Activated T-cell treated with anti-CD3 and anti-CD28 coated beads, Interleukin-2, amount 50 U/mL, for 72 hours (primary cell): Measurements from ENCODE around the gene FNDC7. TPM values are rescaled to one million over a fixed set of nuclear protein-coding genes. Genes with fewer than 3 reads are reported as not detected.
"Not testable (repeated sequence)": the region's sequence is repeated elsewhere in the genome, so short reads cannot be mapped to it uniquely, and the experiment has no call there.

Experiments
- ATAC-seq, 2 donors: fragments of 150-1000 bp; cut with Tn5 transposase; replicated peaks in 1 of 2; 2 replicates each; pipeline ENCODE4 v1.10.0; 2021; ENCODE audit warnings: moderate library complexity in 2 of 2, mild to moderate bottlenecking in 1 of 2
- DNase-seq, 2 donors: peaks; one replicate each; pipeline ENCODE4 v3.0.0; 2021 to 2022; ENCODE audit warnings: mixed read lengths in 1 of 2
- H3K27ac Mint-ChIP-seq: one replicate; pipeline ENCODE4 v1.8.0; 2022; ENCODE audit warnings: mild to moderate bottlenecking, moderate library complexity, mixed read lengths
- H3K27me3 Mint-ChIP-seq: one replicate; pipeline ENCODE4 v1.8.0; 2022; ENCODE audit warnings: low read depth, mixed read lengths
- H3K36me3 Mint-ChIP-seq, 2 donors: one replicate each; pipeline ENCODE4 v1.8.0; 2022; ENCODE audit warnings: mixed read lengths in 2 of 2, mild to moderate bottlenecking in 1 of 2; ENCODE audit not compliant: insufficient read depth in 2 of 2
- H3K4me1 Mint-ChIP-seq: one replicate; pipeline ENCODE4 v1.8.0; 2022; ENCODE audit warnings: low read depth, mixed read lengths
- H3K4me3 Mint-ChIP-seq, 2 donors: one replicate each; pipeline ENCODE4 v1.8.0; 2022; ENCODE audit warnings: mild to moderate bottlenecking in 2 of 2, mixed read lengths in 2 of 2, moderate library complexity in 2 of 2
- H3K9me3 Mint-ChIP-seq, 2 donors: one replicate each; pipeline ENCODE4 v1.8.0; 2022; ENCODE audit warnings: mixed read lengths in 2 of 2
- total RNA-seq, 2 donors: library from RNA; stranded (reverse); gene quantifications; one replicate each; pipeline ENCODE4 v1.2.3, GENCODE V29; 2022

FNDC7 gene
- total RNA-seq, result under 1 TPM; 0.14 to 0.26 TPM

GRCh38 chr1:108712606-108713150 lies at the start of gene FNDC7:
Gene FNDC7, plus strand, starts transcription at chr1:108712908. Its CDS starts 26 bp downstream, at chr1:108712934.
- Mint-ChIP-seq H3K4me1 (peaks cover 5% of the 10 kb centered on the region), H3K9me3 (no peaks in the 10 kb centered on the region), H3K27ac (no peak within 1 kb of the TSS), H3K27me3 (no peaks in the 10 kb centered on the region), H3K4me3 (no peak within 1 kb of the TSS), H3K36me3 (no peaks in the 10 kb centered on the region)
- DNase-seq (no peak), ATAC-seq (no peak)

GRCh38 chr1:108663074-108663473 lies 49.6 kb upstream of the FNDC7 start:
- H3K9me3 Mint-ChIP-seq, result no peaks in the 10 kb centered on the region
- peaks cover 35% of the 10 kb centered on the region for H3K4me1 Mint-ChIP-seq
- H3K4me3 Mint-ChIP-seq, result peak overlapping the region in 1 of 2 donors; percentile 35
- DNase-seq (no peak), ATAC-seq (no peak)
- no peaks in the 10 kb centered on the region for H3K27me3 Mint-ChIP-seq
- H3K27ac Mint-ChIP-seq, result peak overlapping the region; percentile 16
- H3K36me3 Mint-ChIP-seq, result peaks cover 0 to 2% of the 10 kb centered on the region in 2 donors

GRCh38 chr1:108664481-108664880 lies 48.2 kb upstream of the FNDC7 start:
- Mint-ChIP-seq H3K4me3 (no peak overlapping the region), H3K9me3 (no peaks in the 10 kb centered on the region), H3K27ac (no peak overlapping the region), H3K27me3 (no peaks in the 10 kb centered on the region), H3K4me1 (peaks cover 31% of the 10 kb centered on the region), H3K36me3 (peaks cover 0 to 2% of the 10 kb centered on the region in 2 donors)
- no peak for ATAC-seq
- DNase-seq, result no peak

GRCh38 chr1:108665067-108665466 lies 47.6 kb upstream of the FNDC7 start:
- no peak overlapping the region for H3K4me3 Mint-ChIP-seq
- no peak overlapping the region for H3K27ac Mint-ChIP-seq
- ATAC-seq, result no peak
- no peak for DNase-seq
- peaks cover 31% of the 10 kb centered on the region for H3K4me1 Mint-ChIP-seq
- H3K36me3 Mint-ChIP-seq, result peaks cover 0 to 2% of the 10 kb centered on the region in 2 donors
- H3K27me3 Mint-ChIP-seq, result no peaks in the 10 kb centered on the region
- no peaks in the 10 kb centered on the region for H3K9me3 Mint-ChIP-seq

GRCh38 chr1:108665771-108666170 lies 46.9 kb upstream of the FNDC7 start:
- H3K27me3 Mint-ChIP-seq, result no peaks in the 10 kb centered on the region
- DNase-seq (no peak), ATAC-seq (no peak)
- H3K27ac Mint-ChIP-seq, result no peak overlapping the region
- peaks cover 26% of the 10 kb centered on the region for H3K4me1 Mint-ChIP-seq
- H3K9me3 Mint-ChIP-seq, result no peaks in the 10 kb centered on the region
- H3K36me3 Mint-ChIP-seq, result peaks cover 0 to 2% of the 10 kb centered on the region in 2 donors
- no peak overlapping the region for H3K4me3 Mint-ChIP-seq

- not testable (repeated sequence) for H3K27me3 Mint-ChIP-seq, H3K4me3 Mint-ChIP-seq, H3K9me3 Mint-ChIP-seq, H3K36me3 Mint-ChIP-seq, H3K27ac Mint-ChIP-seq, ATAC-seq, DNase-seq
- H3K4me1 Mint-ChIP-seq, result peaks cover 25% of the 10 kb centered on the region
Measured at GRCh38 chr1:108667422-108667821, 45.3 kb upstream of the FNDC7 start.

GRCh38 chr1:108668777-108669176 lies 43.9 kb upstream of the FNDC7 start:
- H3K4me3 Mint-ChIP-seq, result peak overlapping the region in 1 of 2 donors; percentile 15
- ATAC-seq, result no peak
- peaks cover 13% of the 10 kb centered on the region for H3K4me1 Mint-ChIP-seq
- peaks cover 0 to 2% of the 10 kb centered on the region in 2 donors for H3K36me3 Mint-ChIP-seq
- H3K27me3 Mint-ChIP-seq, result no peaks in the 10 kb centered on the region
- H3K9me3 Mint-ChIP-seq, result peaks cover 0 to 2% of the 10 kb centered on the region in 2 donors
- DNase-seq, result no peak
- peak overlapping the region; percentile 67 for H3K27ac Mint-ChIP-seq

- DNase-seq (no peak), ATAC-seq (peak; percentile 18 to 53)
- Mint-ChIP-seq H3K27me3 (no peaks in the 10 kb centered on the region), H3K4me1 (peaks cover 13% of the 10 kb centered on the region), H3K9me3 (peaks cover 0 to 2% of the 10 kb centered on the region in 2 donors), H3K27ac (peak overlapping the region; percentile 89), H3K4me3 (peak overlapping the region in 1 of 2 donors; percentile 61), H3K36me3 (peaks cover 0 to 2% of the 10 kb centered on the region in 2 donors)
Measured at GRCh38 chr1:108669679-108670078, 43.0 kb upstream of the FNDC7 start.

GRCh38 chr1:108670131-108670773 lies 42.5 kb upstream of the FNDC7 start:
- ATAC-seq, result peak; percentile 13 to 57

GRCh38 chr1:108671143-108671542 lies 41.6 kb upstream of the FNDC7 start:
- Mint-ChIP-seq H3K4me3 (no peak overlapping the region), H3K9me3 (peaks cover 0 to 2% of the 10 kb centered on the region in 2 donors), H3K27me3 (no peaks in the 10 kb centered on the region), H3K4me1 (peaks cover 13% of the 10 kb centered on the region), H3K36me3 (peaks cover 0 to 2% of the 10 kb centered on the region in 2 donors), H3K27ac (no peak overlapping the region)
- peak in 1 of 2 donors; percentile 13 for ATAC-seq
- DNase-seq, result no peak

More at GRCh38 chr1:108670131-108670773, 42.5 kb upstream of the FNDC7 start:
- Mint-ChIP-seq H3K4me1 (peaks cover 13% of the 10 kb centered on the region), H3K9me3 (peaks cover 0 to 2% of the 10 kb centered on the region in 2 donors), H3K27me3 (no peaks in the 10 kb centered on the region), H3K4me3 (peak overlapping the region in 1 of 2 donors; percentile 61), H3K36me3 (peaks cover 0 to 2% of the 10 kb centered on the region in 2 donors), H3K27ac (peak overlapping the region; percentile 89)
- DNase-seq, result no peak

- Mint-ChIP-seq H3K4me1 (peaks cover 14% of the 10 kb centered on the region), H3K27me3 (no peaks in the 10 kb centered on the region), H3K4me3 (no peak overlapping the region), H3K36me3 (no peaks in the 10 kb centered on the region), H3K27ac (no peak overlapping the region), H3K9me3 (no peaks in the 10 kb centered on the region)
- DNase-seq, result no peak
- ATAC-seq, result no peak
Measured at GRCh38 chr1:108678706-108679105, 34.0 kb upstream of the FNDC7 start.

- peak in 1 of 2 donors; percentile 42 for ATAC-seq
- peak overlapping the region; percentile 73 for H3K27ac Mint-ChIP-seq
- peaks cover 14% of the 10 kb centered on the region for H3K4me1 Mint-ChIP-seq
- H3K4me3 Mint-ChIP-seq, result peak overlapping the region; percentile 53 to 74
- H3K36me3 Mint-ChIP-seq, result no peaks in the 10 kb centered on the region
- no peak for DNase-seq
- H3K27me3 Mint-ChIP-seq, result no peaks in the 10 kb centered on the region
- no peaks in the 10 kb centered on the region for H3K9me3 Mint-ChIP-seq
Measured at GRCh38 chr1:108679586-108680213, 33.0 kb upstream of the FNDC7 start.

- H3K27me3 Mint-ChIP-seq, ATAC-seq, DNase-seq, H3K27ac Mint-ChIP-seq, H3K36me3 Mint-ChIP-seq, H3K9me3 Mint-ChIP-seq, H3K4me3 Mint-ChIP-seq: not testable (repeated sequence)
- H3K4me1 Mint-ChIP-seq, result peaks cover 14% of the 10 kb centered on the region
Measured at GRCh38 chr1:108681701-108682100, 31.0 kb upstream of the FNDC7 start.
